CD4-positive, alpha-beta T cell (primary cell): ENCODE data around the gene TTC23L. TPM values are rescaled to one million over a fixed set of nuclear protein-coding genes. Genes with fewer than 3 reads are reported as not detected.

Experiments
- ATAC-seq: fragments of 200-7000 bp; cut with Tn5 transposase; one replicate; pipeline ENCODE4 v1.10.0; 2022; ENCODE audit warnings: mild to moderate bottlenecking; ENCODE audit not compliant: poor library complexity
- CTCF ChIA-PET: fragments of 350-600 bp; sonication (Branson Sonifier 250); formaldehyde crosslinking; loops from one replicate; lab custom pipeline; 2021; ENCODE audit warnings: antibody characterized with exemption, inconsistent platforms; lab: Charles Lee
- POLR2A ChIA-PET: fragments of 350-600 bp; sonication (Branson Sonifier 250); formaldehyde crosslinking; loops from one replicate; lab custom pipeline; 2021; ENCODE audit warnings: antibody characterized with exemption, inconsistent platforms; lab: Charles Lee
- DNase-seq, 14 experiments: peaks; one replicate each; pipeline ENCODE4 v3.0.0-alpha.2; 2013 to 2020; ENCODE audit warnings: mixed read lengths in 2 of 14
- H3K27ac ChIP-seq, 2 donors: one replicate each; pipeline versions ENCODE4 v1.5.1 to v1.7.0; 2013; ENCODE audit warnings: low read length in 2 of 2, low read depth in 1 of 2, mild to moderate bottlenecking in 1 of 2
- H3K27me3 ChIP-seq, 2 experiments: 1 replicate in 1 of 2; 2 replicates in 1 of 2; pipeline versions ENCODE4 v1.6.1 to v1.7.0; 2013; ENCODE audit warnings: low read length in 2 of 2, control low read depth in 1 of 2, mild to moderate bottlenecking in 1 of 2, moderate library complexity in 1 of 2; ENCODE audit not compliant: insufficient read depth in 2 of 2, control insufficient read depth in 1 of 2
- H3K36me3 ChIP-seq: one replicate; pipeline ENCODE4 v1.6.1; 2013; ENCODE audit warnings: low read length, control low read depth; ENCODE audit not compliant: insufficient read depth
- H3K4me1 ChIP-seq: one replicate; pipeline ENCODE4 v1.6.1; 2013; ENCODE audit warnings: low read length, control low read depth; ENCODE audit not compliant: insufficient read depth
- H3K4me3 ChIP-seq: one replicate; pipeline ENCODE4 v1.5.1; 2013; ENCODE audit warnings: mild to moderate bottlenecking, low read length, moderate library complexity
- H3K9me3 ChIP-seq, 2 experiments: 1 replicate in 1 of 2; 2 replicates in 1 of 2; pipeline versions ENCODE4 v1.6.1 to v1.7.0; 2013; ENCODE audit warnings: low read length in 2 of 2, mild to moderate bottlenecking in 2 of 2, control low read depth in 1 of 2, moderate library complexity in 1 of 2; ENCODE audit not compliant: control insufficient read depth in 1 of 2, insufficient read depth in 1 of 2
- H3K27ac Mint-ChIP-seq: one replicate; pipeline ENCODE4 v1.8.0; 2020; ENCODE audit warnings: mixed read lengths
- H3K27me3 Mint-ChIP-seq: one replicate; pipeline ENCODE4 v1.8.0; 2021; ENCODE audit warnings: mixed read lengths
- H3K36me3 Mint-ChIP-seq: one replicate; pipeline ENCODE4 v1.8.0; 2021; ENCODE audit warnings: low read depth, mixed read lengths
- H3K4me1 Mint-ChIP-seq: one replicate; pipeline ENCODE4 v1.8.0; 2021; ENCODE audit warnings: low read depth, mixed read lengths
- H3K4me3 Mint-ChIP-seq: one replicate; pipeline ENCODE4 v1.8.0; 2020; ENCODE audit warnings: mild to moderate bottlenecking, mixed read lengths
- H3K9me3 Mint-ChIP-seq: one replicate; pipeline ENCODE4 v1.8.0; 2020; ENCODE audit warnings: mixed read lengths
- intact Hi-C, 2 experiments: fragments of 100-400 bp; cut with DNase I in 1 of 2; cut with micrococcal nuclease in 1 of 2; formaldehyde crosslinking; loops; one replicate each; pipeline versions ENCODE4 v1.15.1 to v1.9.0; 2023 to 2025; cut with DNase I, micrococcal nuclease
- total RNA-seq, 174 experiments: library from RNA in 2 of 174; stranded (reverse) in 2 of 174; gene quantifications; one replicate each; pipeline ENCODE4 v1.2.3 and lab custom pipeline; 2021 to 2026
- TF ChIP-seq, protein P1 (sequence below): fragments of 200-600 bp; IDR thresholded peaks from one replicate; pipeline ENCODE4 v1.8.0; 2022; ENCODE audit warnings: antibody characterized with exemption, mild to moderate bottlenecking

The TTC23L gene
- total RNA-seq, 2 experiments from 2014 or later: 0.20 TPM; not detected in 1

DNA sequence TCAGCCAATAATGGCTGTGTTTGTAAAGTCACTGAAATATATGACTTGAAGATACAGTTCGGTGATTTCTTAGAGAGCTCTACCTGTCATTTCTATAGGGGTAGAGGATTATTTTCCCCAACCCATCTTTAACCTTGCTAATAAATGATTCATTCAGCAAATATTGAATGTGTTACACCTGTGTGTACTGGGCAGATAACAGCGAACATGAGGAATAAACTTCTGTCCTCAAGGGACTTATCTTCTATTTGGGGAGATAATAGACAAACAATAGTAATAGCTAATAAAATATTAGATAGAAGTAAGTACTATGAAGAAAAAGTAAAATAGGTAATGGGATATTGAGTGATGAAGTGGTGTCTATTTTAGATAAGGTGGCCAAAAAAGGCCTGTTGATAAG is 9.3 kb downstream of the TTC23L start:
- Histone ChIP-seq H3K9me3 (no peaks in the 10 kb centered on the region), H3K4me3 (no peak overlapping the region), H3K36me3 (no peaks in the 10 kb centered on the region), H3K4me1 (no peaks in the 10 kb centered on the region), H3K27me3 (no peaks in the 10 kb centered on the region), H3K27ac (no peak overlapping the region)
- H3K4me1 Mint-ChIP-seq: no peaks in the 10 kb centered on the region
- no peaks in the 10 kb centered on the region for H3K9me3 Mint-ChIP-seq
- no peak for DNase-seq
- H3K4me3 Mint-ChIP-seq: no peak overlapping the region
- ChIA-PET POLR2A (no interaction called here), CTCF (no interaction called here)
- no peak overlapping the region for H3K27ac Mint-ChIP-seq
- peaks cover 15% of the 10 kb centered on the region for H3K27me3 Mint-ChIP-seq
- TF ChIP-seq, protein P1, sequence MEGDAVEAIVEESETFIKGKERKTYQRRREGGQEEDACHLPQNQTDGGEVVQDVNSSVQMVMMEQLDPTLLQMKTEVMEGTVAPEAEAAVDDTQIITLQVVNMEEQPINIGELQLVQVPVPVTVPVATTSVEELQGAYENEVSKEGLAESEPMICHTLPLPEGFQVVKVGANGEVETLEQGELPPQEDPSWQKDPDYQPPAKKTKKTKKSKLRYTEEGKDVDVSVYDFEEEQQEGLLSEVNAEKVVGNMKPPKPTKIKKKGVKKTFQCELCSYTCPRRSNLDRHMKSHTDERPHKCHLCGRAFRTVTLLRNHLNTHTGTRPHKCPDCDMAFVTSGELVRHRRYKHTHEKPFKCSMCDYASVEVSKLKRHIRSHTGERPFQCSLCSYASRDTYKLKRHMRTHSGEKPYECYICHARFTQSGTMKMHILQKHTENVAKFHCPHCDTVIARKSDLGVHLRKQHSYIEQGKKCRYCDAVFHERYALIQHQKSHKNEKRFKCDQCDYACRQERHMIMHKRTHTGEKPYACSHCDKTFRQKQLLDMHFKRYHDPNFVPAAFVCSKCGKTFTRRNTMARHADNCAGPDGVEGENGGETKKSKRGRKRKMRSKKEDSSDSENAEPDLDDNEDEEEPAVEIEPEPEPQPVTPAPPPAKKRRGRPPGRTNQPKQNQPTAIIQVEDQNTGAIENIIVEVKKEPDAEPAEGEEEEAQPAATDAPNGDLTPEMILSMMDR: no peak
- ATAC-seq: no peak
- intact Hi-C loops: no loop called here
- no peaks in the 10 kb centered on the region for H3K36me3 Mint-ChIP-seq

DNA sequence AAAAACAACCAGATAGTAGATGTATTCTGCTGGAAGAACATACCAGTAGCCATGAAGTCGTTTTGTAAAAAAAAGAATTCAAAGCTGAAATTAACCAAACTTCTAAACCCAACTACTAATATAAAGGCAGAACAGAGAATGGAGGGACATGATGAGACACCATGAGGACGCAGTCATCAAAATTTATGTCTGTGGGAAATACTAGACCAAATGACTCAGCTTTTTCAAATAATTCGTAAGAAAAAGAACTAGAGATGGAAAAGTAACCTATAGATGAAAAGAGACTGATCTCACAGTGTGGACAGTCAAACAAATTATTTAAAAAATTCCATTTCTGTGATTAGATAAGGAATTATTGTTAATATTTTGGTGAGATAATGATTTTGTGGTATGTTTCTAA is 10.3 kb downstream of the TTC23L start:
- ATAC-seq (no peak), DNase-seq (no peak)
- H3K4me1 ChIP-seq: no peaks in the 10 kb centered on the region
- ChIA-PET POLR2A (no interaction called here), CTCF (no interaction called here)
- H3K27ac ChIP-seq: no peak overlapping the region
- Mint-ChIP-seq H3K4me3 (no peak overlapping the region), H3K27ac (no peak overlapping the region), H3K36me3 (no peaks in the 10 kb centered on the region), H3K27me3 (peaks cover 9% of the 10 kb centered on the region), H3K9me3 (no peaks in the 10 kb centered on the region), H3K4me1 (no peaks in the 10 kb centered on the region)
- TF ChIP-seq, protein P1: no peak
- no peak overlapping the region for H3K4me3 ChIP-seq
- H3K27me3 ChIP-seq: no peaks in the 10 kb centered on the region
- H3K9me3 ChIP-seq: no peaks in the 10 kb centered on the region
- intact Hi-C loops: no loop called here
- H3K36me3 ChIP-seq: no peaks in the 10 kb centered on the region

DNA sequence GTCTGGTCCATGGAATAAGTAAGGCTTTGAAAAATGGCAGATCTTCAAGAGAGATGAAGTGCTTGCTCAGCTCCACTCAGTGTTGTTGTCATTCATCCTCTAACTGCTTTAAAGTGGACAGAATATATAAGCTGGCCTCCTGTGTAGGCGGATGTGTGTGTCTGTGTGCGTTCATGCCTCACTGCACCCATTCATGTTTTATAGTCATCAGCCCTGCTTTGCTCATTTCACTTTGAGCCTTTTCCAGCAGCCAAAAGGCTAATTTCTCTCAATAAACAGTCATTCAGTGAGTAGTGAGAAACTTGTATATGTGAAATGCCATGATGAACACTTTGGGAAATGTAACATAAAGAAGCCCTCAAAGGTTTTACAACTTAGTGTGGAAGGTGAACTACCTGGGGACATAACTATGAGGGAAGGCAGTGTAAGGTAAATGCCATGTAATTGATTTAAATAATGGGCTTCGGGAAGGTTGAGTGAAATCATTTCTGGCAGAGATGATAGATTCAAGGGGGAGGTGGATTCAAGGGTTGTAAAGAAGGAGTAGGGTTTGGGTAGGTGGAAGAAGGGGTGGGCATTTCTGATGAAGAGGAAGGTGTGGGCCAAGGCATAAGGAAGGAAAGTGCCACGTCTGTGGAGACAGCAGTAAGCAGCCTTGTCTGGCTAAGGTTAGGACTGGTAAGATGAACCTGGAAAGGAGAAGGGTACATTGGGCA is 15.7 kb downstream of the TTC23L start:
- ATAC-seq (no peak), DNase-seq (no peak)
- no peaks in the 10 kb centered on the region for H3K27me3 ChIP-seq
- no peaks in the 10 kb centered on the region for H3K9me3 ChIP-seq
- TF ChIP-seq, protein P1: no peak
- ChIA-PET CTCF (interaction anchor here (0.8 kb wide), 1 partner anchor 17 kb away, joined by 3 read pairs; no protein-coding TSS in a partner anchor), POLR2A (no interaction called here)
- H3K4me3 ChIP-seq: no peak overlapping the region
- H3K36me3 ChIP-seq: no peaks in the 10 kb centered on the region
- no peak overlapping the region for H3K27ac Mint-ChIP-seq
- H3K27ac ChIP-seq: no peak overlapping the region
- no peaks in the 10 kb centered on the region for H3K9me3 Mint-ChIP-seq
- H3K27me3 Mint-ChIP-seq: peaks cover 4% of the 10 kb centered on the region
- H3K36me3 Mint-ChIP-seq: no peaks in the 10 kb centered on the region
- H3K4me1 Mint-ChIP-seq: no peaks in the 10 kb centered on the region
- no peaks in the 10 kb centered on the region for H3K4me1 ChIP-seq
- H3K4me3 Mint-ChIP-seq: no peak overlapping the region
- intact Hi-C loops: no loop called here
